GM12878 (cell line): ENCODE data around the gene RSPRY1. TPM values are rescaled to one million over a fixed set of nuclear protein-coding genes. Genes with fewer than 3 reads are reported as not detected.

ENCODE experiments used
- ATAC-seq: fragments of 200-7000 bp; cut with Tn5 transposase; 3 replicates; pipeline ENCODE4 v1.9.1; 2020; ENCODE audit warnings: mild to moderate bottlenecking, moderate library complexity
- BruUV-seq: library from RNA; stranded (reverse); fragments of 400-500 nt; replicated peaks from 2 replicates; lab custom pipeline; 2021; lab: Mats Ljungman, UMichigan
- CTCF ChIA-PET: fragments of 300-600 bp; sonication (Branson Sonifier 250); formaldehyde crosslinking; extraction: SDS; loops from one replicate; lab custom pipeline; 2021; ENCODE audit warnings: inconsistent platforms; lab: Yijun Ruan, JAX
- POLR2A ChIA-PET: fragments of 350-600 bp; formaldehyde crosslinking; extraction: SDS; loops from one replicate; lab custom pipeline; 2021; ENCODE audit warnings: inconsistent platforms; lab: Charles Lee
- RAD21 ChIA-PET: fragments of 300-600 bp; sonication (Branson Sonifier 250); formaldehyde crosslinking; loops from one replicate; lab custom pipeline; 2023; ENCODE audit warnings: antibody characterized with exemption; ENCODE audit not compliant: unreplicated experiment; lab: Charles Lee
- SMC1A ChIA-PET: fragments of 300-600 bp; sonication (Branson Sonifier 250); formaldehyde crosslinking; loops from one replicate; lab custom pipeline; 2023; ENCODE audit not compliant: unreplicated experiment, uncharacterized antibody; lab: Charles Lee
- DNase-seq: peaks from one replicate; pipeline ENCODE4 v3.0.0-alpha.2; 2011; ENCODE audit warnings: low read depth, low spot score
- FAIRE-seq: peaks from 3 replicates; lab custom pipeline; 2011; peaks lifted over from hg19 to GRCh38; lab: Jason Lieb, UNC
- H2AFZ ChIP-seq: 2 replicates; pipeline ENCODE4 v1.6.0; 2011; ENCODE audit warnings: low read depth, low read length, control low read depth; ENCODE audit not compliant: control insufficient read depth
- H3K27ac ChIP-seq: 2 replicates; pipeline ENCODE4 v1.5.1; 2011; ENCODE audit warnings: control low read depth; ENCODE audit not compliant: control insufficient read depth, insufficient read depth
- H3K27me3 ChIP-seq, 2 experiments: replicated peaks in 1 of 2; 2 replicates each; pipeline versions ENCODE4 v1.6.0 to v1.6.1; 2011; ENCODE audit warnings: low read length in 1 of 2; ENCODE audit not compliant: control insufficient read depth in 2 of 2, insufficient read depth in 2 of 2
- H3K36me3 ChIP-seq, 2 experiments: 2 replicates each; pipeline ENCODE4 v1.5.1; 2011; ENCODE audit warnings: low read length in 1 of 2; ENCODE audit not compliant: control insufficient read depth in 2 of 2, insufficient read depth in 2 of 2
- H3K4me1 ChIP-seq: 2 replicates; pipeline ENCODE4 v1.6.1; 2011; ENCODE audit warnings: mild to moderate bottlenecking, low read length, moderate library complexity, mixed read lengths; ENCODE audit not compliant: control insufficient read depth, insufficient read depth
- H3K4me2 ChIP-seq: 2 replicates; pipeline ENCODE4 v1.6.0; 2011; ENCODE audit warnings: control low read depth; ENCODE audit not compliant: control insufficient read depth, insufficient read depth
- H3K4me3 ChIP-seq: fragments of 200-600 bp; sonication (generic); 2 replicates; pipeline ENCODE4 v1.5.1; 2016
- H3K79me2 ChIP-seq: 2 replicates; pipeline ENCODE4 v1.6.0; 2011; ENCODE audit warnings: low read length; ENCODE audit not compliant: control insufficient read depth, insufficient read depth
- H3K9ac ChIP-seq: 2 replicates; pipeline ENCODE4 v1.8.0; 2011; ENCODE audit warnings: low read length, control low read depth, mixed read lengths; ENCODE audit not compliant: control insufficient read depth, insufficient read depth
- H3K9me3 ChIP-seq: replicated peaks from 3 replicates; pipeline ENCODE4 v1.5.1; 2011; ENCODE audit warnings: mild to moderate bottlenecking, low read length; ENCODE audit not compliant: control insufficient read depth, insufficient read depth
- H4K20me1 ChIP-seq: 2 replicates; pipeline ENCODE4 v1.6.0; 2011; ENCODE audit not compliant: control insufficient read depth, insufficient read depth
- ATF3 ChIP-seq: IDR thresholded peaks from 2 replicates; pipeline ENCODE4 v1.6.1; 2011; ENCODE audit warnings: low read depth, mild to moderate bottlenecking, low read length, moderate library complexity, borderline replicate concordance; ENCODE audit errors: extremely low read depth
- CUX1 ChIP-seq: IDR thresholded peaks from 2 replicates; pipeline ENCODE4 v1.6.1; 2012; ENCODE audit warnings: improper control_type of control experiment, low read depth, low read length; ENCODE audit not compliant: insufficient replicate concordance
- HCFC1 ChIP-seq: fragments of 150-350 bp; IDR thresholded peaks from 2 replicates; pipeline ENCODE4 v1.6.1; 2014; ENCODE audit warnings: low read length
- RB1 ChIP-seq: fragments of 450-650 bp; formaldehyde crosslinking; IDR thresholded peaks from 2 replicates; pipeline ENCODE4 v1.6.1; 2017; ENCODE audit warnings: mild to moderate bottlenecking, borderline replicate concordance
- SIN3A ChIP-seq: IDR thresholded peaks from 2 replicates; pipeline ENCODE4 v1.6.1; 2012; ENCODE audit warnings: low read depth, low read length, improper control_type of control experiment
- SUZ12 ChIP-seq: fragments of 200-600 bp; sonication (generic); IDR thresholded peaks from one replicate; pipeline ENCODE4 v1.6.1; 2018; ENCODE audit warnings: antibody characterized with exemption, mild to moderate bottlenecking; ENCODE audit not compliant: unreplicated experiment
- TCF3 ChIP-seq: IDR thresholded peaks from 2 replicates; pipeline ENCODE4 v1.6.1; 2012; ENCODE audit warnings: low read depth, mild to moderate bottlenecking, low read length, borderline replicate concordance; ENCODE audit not compliant: insufficient read depth
- USF1 ChIP-seq: IDR thresholded peaks from 2 replicates; pipeline ENCODE4 v1.6.1; 2011; ENCODE audit warnings: borderline replicate concordance, low read depth, mild to moderate bottlenecking, moderate library complexity, mixed read lengths, low read length; ENCODE audit not compliant: insufficient read depth; ENCODE audit errors: extremely low read length
- WGBS: methylation state at CpG from one replicate; pipeline ENCODE4 v1.1.6; 2016; ENCODE audit warnings: low lambda C conversion rate; ENCODE audit not compliant: insufficient replicate concordance, insufficient coverage; ENCODE audit errors: missing lambda C conversion rate; 5-methylcytosine and 5-hydroxymethylcytosine counted together
- in situ Hi-C: fragments of 300-500 bp; cut with MboI; formaldehyde crosslinking; loops from 9 replicates; pipeline ENCODE4 v1.14.3; 2018; ENCODE audit warnings: mixed read lengths
- intact Hi-C: fragments of 100-400 bp; cut with micrococcal nuclease; formaldehyde crosslinking; loops from one replicate; pipeline ENCODE4 v1.14.2; 2022; ENCODE audit not compliant: unreplicated experiment
- polyA plus RNA-seq, 11 experiments: library from polyadenylated mRNA; depleted of rRNA in 4 of 11; unstranded in 6 of 11; stranded (reverse) in 5 of 11; fragments of >200 nt; fragmentation: Nextera tagmentation in 4 of 11; fragmentation: Illumina TruSeq in 1 of 11; extraction: Ambion mirVana in 4 of 11; extraction: Trizol in 1 of 11; gene quantifications; 1 replicate in 1 of 11; 2 replicates in 10 of 11; pipeline versions ENCODE4 v1.2.1 to v1.2.3, GENCODE V29; 2011 to 2016; ENCODE audit warnings: inconsistent platforms in 2 of 11, missing spikeins in 2 of 11, low read depth in 1 of 11
- total RNA-seq, 4 experiments: library from RNA; depleted of rRNA in 3 of 4; stranded (reverse); fragments of >200 nt in 3 of 4; fragmentation: Illumina TruSeq in 1 of 4; extraction: Trizol in 1 of 4; gene quantifications; 2 replicates each; pipeline versions ENCODE4 v1.2.1 to v1.2.3, GENCODE V29; 2013 to 2021

The RSPRY1 gene
- total and polyA plus RNA-seq, 10 of the 15 experiments (the other 5 are each of a cell fraction or from before 2014, with no cell fraction given) = 18.5 to 57.0 (median 41.2) TPM

GRCh38 chr16:57204675-57205074, 18.5 kb downstream of the RSPRY1 start:
- H3K9me3 ChIP-seq = no peaks in the 10 kb centered on the region
- no peaks in the 10 kb centered on the region for H3K4me1 ChIP-seq
- FAIRE-seq (no peak), DNase-seq (no peak), ATAC-seq (peak; percentile 31; the same call in 1 of the 3 replicates)
- WGBS = 96% methylated on average over 12 of the region's 12 CpGs
- peaks cover 8 to 20% of the 10 kb centered on the region in 2 experiments; a peak in 3 of 4 replicates for H3K36me3 ChIP-seq
- ChIA-PET CTCF (interaction anchor here (1.3 kb wide), 1 partner anchor 17 kb away, joined by 3 read pairs; no protein-coding TSS in a partner anchor), POLR2A (interaction anchor here (0.9 to 2.3 kb wide), 2 partner anchors 8 to 48 kb away, joined by 5 to 7 read pairs; no protein-coding TSS in a partner anchor), SMC1A (interaction anchor here (0.9 to 2.5 kb wide), 4 partner anchors 10 to 20 kb away, joined by 3 to 11 read pairs (median 6); no protein-coding TSS in a partner anchor), RAD21 (interaction anchor here (0.9 to 1.0 kb wide), 2 partner anchors 91 to 97 kb away, joined by 4 read pairs; no protein-coding TSS in a partner anchor)
- intact Hi-C loops = no loop called here
- H3K27me3 ChIP-seq = no peaks in the 10 kb centered on the region
- H3K27ac ChIP-seq = no peak overlapping the region
- in situ Hi-C loops = loop anchor here (25.0 kb wide), 1 partner anchor 1358 kb away; no protein-coding TSS in a partner anchor
- no peak overlapping the region for H3K4me3 ChIP-seq
- no peak overlapping the region for H3K9ac ChIP-seq
- H4K20me1 ChIP-seq = 0 out of 2 replicates have a peak, but pooled peaks cover 3% of the 10 kb centered on the region
- H2AFZ ChIP-seq = no peak overlapping the region
- no peaks in the 10 kb centered on the region; the same call in 1 of the 2 replicates for H3K79me2 ChIP-seq
- BruUV-seq = TSS peak; percentile 49
- no peak for TF ChIP-seq SUZ12
- H3K4me2 ChIP-seq = no peak overlapping the region

- H3K4me3 ChIP-seq = no peak overlapping the region
- no peak overlapping the region for H3K4me2 ChIP-seq
- no peak for ATAC-seq
- in situ Hi-C loops = loop anchor here (25.0 kb wide), 1 partner anchor 1353 kb away; no protein-coding TSS in a partner anchor
- no peak overlapping the region for H3K27ac ChIP-seq
- no peak overlapping the region for H3K9ac ChIP-seq
- POLR2A ChIA-PET = no interaction called here
- H3K9me3 ChIP-seq = peaks cover 2% of the 10 kb centered on the region; the same call in 1 of the 3 replicates
- peaks cover 10 to 35% of the 10 kb centered on the region in 2 experiments for H3K36me3 ChIP-seq
- DNase-seq = no peak
- no TSS peak for BruUV-seq
- H3K4me1 ChIP-seq = no peaks in the 10 kb centered on the region
- no peak for FAIRE-seq
- no peaks in the 10 kb centered on the region for H3K27me3 ChIP-seq
- RAD21 ChIA-PET = no interaction called here
- SMC1A ChIA-PET = no interaction called here
- H3K79me2 ChIP-seq = no peaks in the 10 kb centered on the region
- no peak overlapping the region for H2AFZ ChIP-seq
- intact Hi-C loops = no loop called here
- CTCF ChIA-PET = no interaction called here
- WGBS = 93% methylated on average over 1 of the region's 1 CpG
- H4K20me1 ChIP-seq = 0 out of 2 replicates have a peak, but pooled peaks cover 3% of the 10 kb centered on the region
- TF ChIP-seq CUX1 = no peak
- no peak for TF ChIP-seq USF1
- no peak for TF ChIP-seq SIN3A
- no peak for TF ChIP-seq ATF3
- no peak for TF ChIP-seq HCFC1
- no peak for TF ChIP-seq TCF3
- no peak for TF ChIP-seq RB1
Measured at GRCh38 chr16:57208926-57209325, 22.8 kb downstream of the RSPRY1 start.
